ENCODE measurements around the gene SINHCAF. TPM values are rescaled to one million over a fixed set of nuclear protein-coding genes. Genes with fewer than 3 reads are reported as not detected.

Gene SINHCAF
- total and polyA plus RNA-seq, 2 of the 8 experiments (the other 6 are each of a cell fraction or from before 2014, with no cell fraction given): 138 to 576 TPM

GRCh38 chr12:31248337-31248736 is 77.6 kb downstream of the SINHCAF start (continued):
- no peak for TF ChIP-seq CBX5 (IDR thresholded peaks at IDR 0.05; ENCODE audit: low read depth, low read length)
- TF ChIP-seq POLR2A (IDR thresholded peaks at IDR 0.05; ENCODE audit: control extremely low read depth in 1 of 2, low read depth in 2 of 2, low read length in 2 of 2): no peak
- TF ChIP-seq GTF2F1 (IDR thresholded peaks at IDR 0.05; ENCODE audit: borderline replicate concordance, low read depth, low read length): no peak
- TF ChIP-seq BCL11A (IDR thresholded peaks at IDR 0.05; ENCODE audit: low read depth in 2 of 2, low read length in 2 of 2): no peak
